K562 (cell line): Measurements from ENCODE around the gene LPAR5. TPM values are rescaled to one million over a fixed set of nuclear protein-coding genes. Genes with fewer than 3 reads are reported as not detected.
A peak's percentile ranks its signal among the peaks of the same experiment; 100 is the strongest.

ENCODE experiments used
- ARNT ChIP-seq, 2 experiments: fragments of 450-650 bp; IDR thresholded peaks; 2 replicates each; pipeline ENCODE4 v1.6.1; 2016; ENCODE audit warnings: mild to moderate bottlenecking in 1 of 2
- ZKSCAN8 ChIP-seq: fragments of 200-800 bp; sonication (Bioruptor generic); IDR thresholded peaks from 2 replicates; pipeline ENCODE4 v1.6.1; 2016; ENCODE audit warnings: missing genetic modification characterization, missing compliant biosample characterization
- ZNF589 ChIP-seq: fragments of 200-800 bp; sonication (Bioruptor generic); IDR thresholded peaks from 2 replicates; pipeline ENCODE4 v1.6.1; 2016; ENCODE audit warnings: low read depth, missing genetic modification characterization, missing compliant biosample characterization
- polyA plus RNA-seq, 8 experiments: library from polyadenylated mRNA; depleted of rRNA in 4 of 8; stranded (reverse) in 5 of 8; unstranded in 3 of 8; fragments of >200 nt; fragmentation: Nextera tagmentation in 2 of 8; fragmentation: Illumina TruSeq in 1 of 8; extraction: Ambion mirVana in 2 of 8; extraction: Trizol in 1 of 8; gene quantifications; 2 replicates each; pipeline versions ENCODE4 v1.2.1 to v1.2.3, GENCODE V29; 2011 to 2014; ENCODE audit warnings: inconsistent platforms in 1 of 8, missing spikeins in 1 of 8
- total RNA-seq, 7 experiments: library from RNA; depleted of rRNA in 6 of 7; stranded (reverse); fragments of >200 nt in 6 of 7; fragmentation: Illumina TruSeq in 2 of 7; extraction: Trizol in 2 of 7; gene quantifications; 2 replicates each; pipeline versions ENCODE4 v1.2.1 to v1.2.3, GENCODE V29; 2011 to 2021; ENCODE audit warnings: low replicate concordance in 1 of 7
- TF ChIP-seq, protein P1 (sequence below), 2 experiments: IDR thresholded peaks in 1 of 2; conservative IDR thresholded peaks in 1 of 2; 2 replicates each; pipeline ENCODE4 v1.6.1; 2016; ENCODE audit warnings: low read depth in 2 of 2, mild to moderate bottlenecking in 1 of 2, missing compliant biosample characterization in 1 of 2, missing genetic modification characterization in 1 of 2, moderate library complexity in 1 of 2

The LPAR5 gene
- total and polyA plus RNA-seq, 9 of the 15 experiments (the other 6 are each of a cell fraction or from before 2014, with no cell fraction given): 1.3 to 11.7 (median 3.6) TPM

DNA sequence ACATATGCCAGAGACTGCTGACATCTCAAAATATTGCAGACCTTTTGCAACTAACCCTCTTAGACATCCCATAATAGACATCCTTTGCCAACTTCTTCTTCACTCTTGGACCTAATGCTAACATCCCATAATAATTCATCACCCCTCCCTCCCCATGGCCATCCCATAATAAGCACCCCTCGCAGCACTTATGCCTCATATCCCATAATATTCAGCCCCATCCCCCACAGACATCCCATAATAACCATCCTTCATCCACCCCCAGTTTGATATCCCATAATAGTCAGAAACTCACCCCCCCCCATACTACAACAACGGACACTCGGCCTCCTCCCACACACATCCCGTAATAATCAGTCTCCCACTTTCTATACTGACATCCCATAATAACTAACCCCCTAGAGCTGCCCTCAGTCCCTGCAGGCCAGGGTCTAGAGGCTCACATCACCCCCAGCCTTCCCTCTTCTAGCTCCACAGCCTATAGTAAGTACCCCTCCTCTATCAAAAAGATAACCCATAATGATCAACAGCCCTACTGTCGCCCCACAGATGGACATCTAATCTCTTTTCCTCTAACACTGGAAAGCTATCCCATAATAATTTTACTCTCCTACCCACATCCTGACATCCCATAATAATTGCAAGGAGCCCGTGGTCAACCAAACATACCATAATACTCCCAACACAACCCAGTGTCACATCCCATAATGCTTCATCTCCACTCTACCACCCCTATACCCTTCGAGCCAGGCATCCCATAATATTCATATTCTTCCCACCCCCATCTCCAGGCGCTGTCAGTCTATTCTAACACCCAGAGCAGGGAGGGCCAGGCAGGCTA is 27.8 kb downstream of the LPAR5 start (continued):
- TF ChIP-seq, protein P1, sequence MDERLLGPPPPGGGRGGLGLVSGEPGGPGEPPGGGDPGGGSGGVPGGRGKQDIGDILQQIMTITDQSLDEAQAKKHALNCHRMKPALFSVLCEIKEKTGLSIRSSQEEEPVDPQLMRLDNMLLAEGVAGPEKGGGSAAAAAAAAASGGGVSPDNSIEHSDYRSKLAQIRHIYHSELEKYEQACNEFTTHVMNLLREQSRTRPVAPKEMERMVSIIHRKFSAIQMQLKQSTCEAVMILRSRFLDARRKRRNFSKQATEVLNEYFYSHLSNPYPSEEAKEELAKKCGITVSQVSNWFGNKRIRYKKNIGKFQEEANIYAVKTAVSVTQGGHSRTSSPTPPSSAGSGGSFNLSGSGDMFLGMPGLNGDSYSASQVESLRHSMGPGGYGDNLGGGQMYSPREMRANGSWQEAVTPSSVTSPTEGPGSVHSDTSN (CRISPR knock-in tag; IDR thresholded peaks at IDR 0.05; ENCODE audit: low read depth): no peak
- TF ChIP-seq, protein P1 (tag; conservative IDR thresholded peaks at IDR 0.05; ENCODE audit: low read depth): peak; percentile 57; the same call in 1 of the 2 replicates
- TF ChIP-seq ZNF589 (CRISPR knock-in tag) (peak; percentile 95), ZKSCAN8 (peak; percentile 80), ARNT (IDR thresholded peaks at IDR 0.05) (peak in 1 of 2 experiments; percentile 21; a peak in 1 of 4 replicates)
